ENCODE data around the gene TOB2.

TOB2 gene

DNA sequence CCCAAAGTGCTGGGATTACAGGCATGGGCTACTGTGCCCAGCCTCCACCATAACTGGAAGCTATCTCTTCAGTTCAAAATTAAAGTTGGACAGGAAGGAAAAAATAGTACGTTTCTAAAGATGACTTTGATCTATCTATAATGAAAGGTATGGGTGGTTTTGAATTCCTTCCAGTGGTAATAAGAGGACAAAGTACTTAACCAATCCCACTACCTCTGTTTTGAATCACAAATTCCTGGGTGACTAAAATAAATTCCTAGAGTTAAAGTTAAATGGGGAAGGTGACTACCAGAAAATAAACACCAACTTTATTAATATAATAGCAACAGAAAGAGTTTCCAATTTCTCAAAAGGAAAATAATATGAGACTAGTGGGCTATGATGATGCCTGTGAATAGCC lies 12.8 kb upstream of the TOB2 start:
- Mint-ChIP-seq H3K36me3 (ENCODE audit: low read depth) (peaks cover 43% of the 10 kb centered on the region), H3K27ac (no peak overlapping the region), H3K9me3 (no peaks in the 10 kb centered on the region), H3K4me3 (no peak overlapping the region), H3K27me3 (ENCODE audit: low read depth) (no peaks in the 10 kb centered on the region), H3K4me1 (no peaks in the 10 kb centered on the region)
- TF ChIP-seq, protein P1, sequence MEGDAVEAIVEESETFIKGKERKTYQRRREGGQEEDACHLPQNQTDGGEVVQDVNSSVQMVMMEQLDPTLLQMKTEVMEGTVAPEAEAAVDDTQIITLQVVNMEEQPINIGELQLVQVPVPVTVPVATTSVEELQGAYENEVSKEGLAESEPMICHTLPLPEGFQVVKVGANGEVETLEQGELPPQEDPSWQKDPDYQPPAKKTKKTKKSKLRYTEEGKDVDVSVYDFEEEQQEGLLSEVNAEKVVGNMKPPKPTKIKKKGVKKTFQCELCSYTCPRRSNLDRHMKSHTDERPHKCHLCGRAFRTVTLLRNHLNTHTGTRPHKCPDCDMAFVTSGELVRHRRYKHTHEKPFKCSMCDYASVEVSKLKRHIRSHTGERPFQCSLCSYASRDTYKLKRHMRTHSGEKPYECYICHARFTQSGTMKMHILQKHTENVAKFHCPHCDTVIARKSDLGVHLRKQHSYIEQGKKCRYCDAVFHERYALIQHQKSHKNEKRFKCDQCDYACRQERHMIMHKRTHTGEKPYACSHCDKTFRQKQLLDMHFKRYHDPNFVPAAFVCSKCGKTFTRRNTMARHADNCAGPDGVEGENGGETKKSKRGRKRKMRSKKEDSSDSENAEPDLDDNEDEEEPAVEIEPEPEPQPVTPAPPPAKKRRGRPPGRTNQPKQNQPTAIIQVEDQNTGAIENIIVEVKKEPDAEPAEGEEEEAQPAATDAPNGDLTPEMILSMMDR (IDR thresholded peaks at IDR 0.05; ENCODE audit: unreplicated experiment in 3 of 3): no peak

DNA sequence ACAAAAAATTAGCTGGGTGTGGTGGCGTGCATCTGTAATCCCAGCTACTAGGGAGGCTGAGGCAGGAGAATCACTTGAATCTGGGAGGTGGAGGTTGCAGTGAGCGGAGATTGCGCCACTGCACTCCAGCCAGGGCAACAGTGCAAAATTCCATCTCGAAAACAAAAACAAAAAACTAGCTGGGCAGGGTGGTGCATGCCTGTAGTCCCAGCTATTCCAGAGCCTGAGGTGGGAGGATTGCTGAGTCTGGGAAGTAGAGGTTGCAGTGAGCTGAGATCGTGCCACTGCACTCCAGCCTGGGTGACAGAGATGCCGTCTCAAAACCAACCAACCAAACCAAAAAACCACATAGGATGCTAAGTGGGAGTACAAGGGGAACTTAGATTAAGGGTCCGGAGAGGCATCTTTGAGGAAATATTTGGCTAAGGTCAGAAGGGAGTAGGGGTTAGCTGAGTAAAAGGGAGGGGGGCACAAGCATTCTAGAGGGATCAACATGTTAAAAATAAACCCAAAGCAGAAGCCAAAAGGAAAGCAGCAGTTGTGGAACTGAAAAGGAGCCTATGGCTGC lies 11.6 kb upstream of the TOB2 start:
- Mint-ChIP-seq H3K4me1 (no peaks in the 10 kb centered on the region), H3K4me3 (no peak overlapping the region), H3K36me3 (ENCODE audit: low read depth) (peaks cover 36% of the 10 kb centered on the region), H3K27me3 (ENCODE audit: low read depth) (no peaks in the 10 kb centered on the region), H3K27ac (peak overlapping the region in 2 of 3 experiments; percentile 4 to 48), H3K9me3 (no peaks in the 10 kb centered on the region)
- TF ChIP-seq, protein P1 (IDR thresholded peaks at IDR 0.05; ENCODE audit: unreplicated experiment in 3 of 3): no peak

DNA sequence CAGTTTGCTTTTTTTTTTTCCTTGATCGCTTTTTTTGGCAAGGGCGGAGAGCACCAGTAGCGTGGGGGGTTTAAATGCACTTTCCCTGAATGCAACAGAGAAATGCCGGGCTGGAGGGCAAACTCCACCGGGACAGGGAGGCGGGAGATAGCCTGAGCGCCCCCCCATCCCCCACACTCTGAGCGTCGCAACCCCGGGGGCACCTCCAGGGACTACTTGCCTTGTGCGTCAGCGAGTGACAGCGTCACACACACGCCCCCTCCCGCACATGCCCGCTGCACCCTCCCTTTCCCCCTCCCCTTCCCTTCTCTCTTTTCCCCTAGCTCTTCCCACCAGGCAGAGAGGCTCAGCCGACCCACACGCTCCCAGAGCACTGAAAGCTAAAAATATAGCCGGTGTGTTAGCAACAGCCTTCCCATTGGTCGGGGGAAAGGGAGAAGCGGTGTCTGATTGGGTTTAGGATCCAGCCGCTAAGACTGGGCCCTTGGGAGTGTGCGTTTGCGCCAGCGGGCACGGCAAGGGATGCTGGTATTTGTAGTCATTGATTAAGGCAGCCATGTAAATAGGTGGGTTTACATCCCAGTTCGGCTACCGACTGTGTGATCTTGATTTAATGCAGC lies 1.7 kb upstream of the TOB2 start:
- Mint-ChIP-seq H3K9me3 (no peaks in the 10 kb centered on the region), H3K4me3 (peak overlapping the region; percentile 99 to 100 (median 99)), H3K27ac (peak overlapping the region; percentile 93 to 100 (median 99)), H3K27me3 (ENCODE audit: low read depth) (no peaks in the 10 kb centered on the region), H3K4me1 (peaks cover 15% of the 10 kb centered on the region), H3K36me3 (ENCODE audit: low read depth) (peaks cover 5% of the 10 kb centered on the region)
- TF ChIP-seq, protein P1 (IDR thresholded peaks at IDR 0.05; ENCODE audit: unreplicated experiment in 3 of 3): no peak

DNA sequence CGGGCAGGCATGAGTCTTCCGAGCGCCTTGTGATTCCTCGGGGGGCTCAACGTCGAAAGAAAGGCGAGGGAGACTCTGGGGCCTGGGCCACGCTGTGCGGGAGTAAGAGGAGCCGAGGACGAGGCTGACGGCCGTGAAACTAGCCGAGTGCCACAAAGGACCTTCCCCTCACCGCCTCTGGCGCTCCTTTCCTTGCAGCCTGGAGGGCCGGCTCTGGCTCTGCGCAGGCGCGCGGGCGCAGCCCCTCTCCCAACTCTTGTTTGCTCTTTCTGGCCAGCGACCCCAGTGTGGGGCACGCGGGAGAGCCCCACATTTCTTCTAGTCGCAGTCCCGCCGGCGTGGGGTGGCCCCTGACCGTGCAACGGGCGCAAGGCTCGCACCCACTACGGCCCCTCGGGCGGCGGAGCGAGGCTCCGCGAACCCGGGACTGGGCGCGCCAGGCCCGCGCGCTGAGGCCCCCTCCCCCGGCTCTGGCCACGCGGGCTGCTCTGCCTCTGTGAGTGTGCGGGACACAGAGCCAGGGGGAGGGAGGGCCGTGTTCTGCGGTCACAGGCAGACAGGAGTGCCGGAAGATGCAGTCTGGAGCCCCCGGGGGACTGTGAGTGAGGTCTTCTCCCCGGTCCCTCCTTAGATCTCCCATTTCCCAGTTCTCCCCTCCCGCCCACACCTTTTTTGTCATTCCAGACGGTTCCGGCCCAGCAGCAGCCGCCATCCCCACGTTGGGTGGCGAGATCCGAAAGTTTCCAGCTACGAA lies 1.0 kb upstream of the TOB2 start:
- no peaks in the 10 kb centered on the region for H3K27me3 Mint-ChIP-seq (ENCODE audit: low read depth)
- TF ChIP-seq, protein P1 (IDR thresholded peaks at IDR 0.05; ENCODE audit: unreplicated experiment in 3 of 3): no peak
- H3K4me3 Mint-ChIP-seq: peak overlapping the region; percentile 99 to 100 (median 99)
- no peaks in the 10 kb centered on the region for H3K9me3 Mint-ChIP-seq
- H3K27ac Mint-ChIP-seq: peak overlapping the region; percentile 93 to 100 (median 99)
- H3K4me1 Mint-ChIP-seq: peaks cover 20% of the 10 kb centered on the region
- peaks cover 11% of the 10 kb centered on the region for H3K36me3 Mint-ChIP-seq (ENCODE audit: low read depth)

DNA sequence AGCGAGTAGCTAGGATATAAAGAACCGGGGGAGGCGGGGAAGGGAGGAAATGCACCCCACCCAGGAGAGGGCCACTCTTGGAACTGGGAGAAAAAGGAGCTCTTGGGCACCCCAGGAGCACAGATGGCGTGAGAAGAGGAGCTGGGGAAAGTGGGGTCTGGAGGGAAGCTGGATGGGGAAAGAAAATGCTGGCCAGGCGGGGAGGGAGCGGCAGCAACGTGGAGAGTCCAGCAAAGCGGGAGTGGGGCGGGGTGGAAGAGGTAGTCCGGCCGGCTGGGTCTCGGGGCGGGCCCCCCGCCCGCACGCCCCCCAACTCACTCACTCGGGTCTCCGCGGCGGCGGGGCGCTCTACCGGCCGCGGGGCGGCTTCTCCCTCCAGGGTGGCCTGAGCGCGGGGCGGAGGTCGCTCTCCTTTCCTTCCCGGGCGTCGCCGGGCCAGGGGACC lies 522 bp downstream of the TOB2 start:
- no peaks in the 10 kb centered on the region for H3K9me3 Mint-ChIP-seq
- H3K27me3 Mint-ChIP-seq (ENCODE audit: low read depth): no peaks in the 10 kb centered on the region
- peak overlapping the region; percentile 93 to 100 (median 99) for H3K27ac Mint-ChIP-seq
- peak overlapping the region; percentile 99 to 100 (median 99) for H3K4me3 Mint-ChIP-seq
- TF ChIP-seq, protein P1 (IDR thresholded peaks at IDR 0.05; ENCODE audit: unreplicated experiment in 3 of 3): no peak
- H3K4me1 Mint-ChIP-seq: peaks cover 26% of the 10 kb centered on the region
- H3K36me3 Mint-ChIP-seq (ENCODE audit: low read depth): peaks cover 21% of the 10 kb centered on the region

All from nephron (organoid).